Uterus (tissue), 2 donors: Measurements from ENCODE around the gene COG7.

ENCODE experiments used
- POLR2A ChIP-seq, 2 donors: fragments of 450-650 bp; IDR thresholded peaks; one replicate each; pipeline ENCODE4 v1.6.1; 2016; ENCODE audit warnings: antibody characterized with exemption in 2 of 2, mild to moderate bottlenecking in 1 of 2, moderate library complexity in 1 of 2
- TF ChIP-seq, protein P1 (sequence below), 4 experiments: fragments of 200-600 bp in 2 of 4; fragments of 450-650 bp in 2 of 4; sonication (generic) in 2 of 4; IDR thresholded peaks; one replicate each; pipeline ENCODE4 v1.5.1; 2016 to 2019; ENCODE audit warnings: antibody characterized with exemption in 4 of 4, mild to moderate bottlenecking in 2 of 4, moderate library complexity in 1 of 4

GRCh38 chr16:23423496-23424049 lies 29.4 kb downstream of the COG7 start:
- TF ChIP-seq, protein P1, sequence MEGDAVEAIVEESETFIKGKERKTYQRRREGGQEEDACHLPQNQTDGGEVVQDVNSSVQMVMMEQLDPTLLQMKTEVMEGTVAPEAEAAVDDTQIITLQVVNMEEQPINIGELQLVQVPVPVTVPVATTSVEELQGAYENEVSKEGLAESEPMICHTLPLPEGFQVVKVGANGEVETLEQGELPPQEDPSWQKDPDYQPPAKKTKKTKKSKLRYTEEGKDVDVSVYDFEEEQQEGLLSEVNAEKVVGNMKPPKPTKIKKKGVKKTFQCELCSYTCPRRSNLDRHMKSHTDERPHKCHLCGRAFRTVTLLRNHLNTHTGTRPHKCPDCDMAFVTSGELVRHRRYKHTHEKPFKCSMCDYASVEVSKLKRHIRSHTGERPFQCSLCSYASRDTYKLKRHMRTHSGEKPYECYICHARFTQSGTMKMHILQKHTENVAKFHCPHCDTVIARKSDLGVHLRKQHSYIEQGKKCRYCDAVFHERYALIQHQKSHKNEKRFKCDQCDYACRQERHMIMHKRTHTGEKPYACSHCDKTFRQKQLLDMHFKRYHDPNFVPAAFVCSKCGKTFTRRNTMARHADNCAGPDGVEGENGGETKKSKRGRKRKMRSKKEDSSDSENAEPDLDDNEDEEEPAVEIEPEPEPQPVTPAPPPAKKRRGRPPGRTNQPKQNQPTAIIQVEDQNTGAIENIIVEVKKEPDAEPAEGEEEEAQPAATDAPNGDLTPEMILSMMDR (IDR thresholded peaks at IDR 0.05), result peak in 1 of 4 experiments; percentile 2
- TF ChIP-seq POLR2A (IDR thresholded peaks at IDR 0.05), result peak in 1 of 2 donors; percentile 40
